Caco-2 (cell line): ENCODE data around the gene CXCR4. TPM values are rescaled to one million over a fixed set of nuclear protein-coding genes. Genes with fewer than 3 reads are reported as not detected.
A peak's percentile ranks its signal among the peaks of the same experiment; 100 is the strongest.

Source experiments
- BruUV-seq: library from RNA; stranded (reverse); fragments of 400-500 nt; replicated peaks from 2 replicates; lab custom pipeline; 2021; lab: Mats Ljungman, UMichigan
- CTCF ChIA-PET: fragments of 300-600 bp; sonication (Branson Sonifier 250); formaldehyde crosslinking; loops from one replicate; lab custom pipeline; 2022; ENCODE audit warnings: antibody characterized with exemption; lab: Charles Lee
- POLR2A ChIA-PET: fragments of 300-600 bp; sonication (Branson Sonifier 250); formaldehyde crosslinking; loops from one replicate; lab custom pipeline; 2022; ENCODE audit warnings: antibody characterized with exemption; lab: Charles Lee
- DNase-seq, 2 experiments: peaks; one replicate each; pipeline versions ENCODE4 v3.0.0 to v3.0.0-alpha.2; 2020 to 2022
- H3K27me3 ChIP-seq: replicated peaks from 2 replicates; pipeline ENCODE4 v1.6.0; 2011; ENCODE audit warnings: low read length; ENCODE audit not compliant: control insufficient read depth, insufficient read depth
- H3K36me3 ChIP-seq: 2 replicates; pipeline ENCODE4 v1.5.1; 2011; ENCODE audit warnings: low read length; ENCODE audit not compliant: control insufficient read depth, insufficient read depth
- H3K4me1 ChIP-seq: fragments of 250-450 bp; sonication (Bioruptor Pico); 2 replicates; pipeline ENCODE4 v1.5.1; 2020; ENCODE audit warnings: mild to moderate bottlenecking
- H3K4me3 ChIP-seq: 2 replicates; pipeline ENCODE4 v1.5.1; 2011; ENCODE audit warnings: low read depth, mild to moderate bottlenecking, control low read depth, low read length
- H3K9me3 ChIP-seq: fragments of 250-450 bp; sonication (Bioruptor Pico); 2 replicates; pipeline ENCODE4 v1.5.1; 2020; ENCODE audit warnings: mild to moderate bottlenecking, moderate library complexity
- H3K27ac Mint-ChIP-seq: one replicate; pipeline ENCODE4 v1.8.0; 2022; ENCODE audit warnings: mixed read lengths; ENCODE audit not compliant: unreplicated experiment
- H3K27me3 Mint-ChIP-seq: one replicate; pipeline ENCODE4 v1.8.0; 2022; ENCODE audit warnings: mixed read lengths; ENCODE audit not compliant: insufficient read depth, unreplicated experiment
- H3K36me3 Mint-ChIP-seq: one replicate; pipeline ENCODE4 v1.8.0; 2022; ENCODE audit warnings: mild to moderate bottlenecking, mixed read lengths; ENCODE audit not compliant: insufficient read depth, unreplicated experiment
- H3K4me1 Mint-ChIP-seq: one replicate; pipeline ENCODE4 v1.8.0; 2022; ENCODE audit warnings: low read depth, mixed read lengths; ENCODE audit not compliant: unreplicated experiment
- H3K4me3 Mint-ChIP-seq: one replicate; pipeline ENCODE4 v1.8.0; 2022; ENCODE audit warnings: mild to moderate bottlenecking, moderate library complexity, mixed read lengths; ENCODE audit not compliant: unreplicated experiment
- H3K9me3 Mint-ChIP-seq: one replicate; pipeline ENCODE4 v1.8.0; 2022; ENCODE audit warnings: mixed read lengths; ENCODE audit not compliant: unreplicated experiment
- intact Hi-C: fragments of 100-400 bp; cut with micrococcal nuclease; formaldehyde crosslinking; loops from one replicate; pipeline ENCODE4 v1.10.0; 2022; ENCODE audit not compliant: unreplicated experiment
- total RNA-seq: library from RNA; stranded (reverse); gene quantifications from 2 replicates; pipeline ENCODE4 v1.2.3, GENCODE V29; 2022
- TF ChIP-seq, protein P1 (sequence below), 2 experiments: fragments of 200-600 bp in 1 of 2; IDR thresholded peaks; 1 replicate in 1 of 2; 2 replicates in 1 of 2; pipeline versions ENCODE4 v1.5.1 to v1.8.0; 2011 to 2022; ENCODE audit warnings: antibody characterized with exemption in 1 of 2, control low read depth in 1 of 2, inconsistent platforms in 1 of 2, low read depth in 1 of 2, low read length in 1 of 2, mild to moderate bottlenecking in 1 of 2, moderate library complexity in 1 of 2; ENCODE audit not compliant: insufficient read depth in 1 of 2, severe bottlenecking in 1 of 2, unreplicated experiment in 1 of 2

CXCR4 gene
- total RNA-seq, 1 experiment from 2014 or later: 1.4 TPM

DNA sequence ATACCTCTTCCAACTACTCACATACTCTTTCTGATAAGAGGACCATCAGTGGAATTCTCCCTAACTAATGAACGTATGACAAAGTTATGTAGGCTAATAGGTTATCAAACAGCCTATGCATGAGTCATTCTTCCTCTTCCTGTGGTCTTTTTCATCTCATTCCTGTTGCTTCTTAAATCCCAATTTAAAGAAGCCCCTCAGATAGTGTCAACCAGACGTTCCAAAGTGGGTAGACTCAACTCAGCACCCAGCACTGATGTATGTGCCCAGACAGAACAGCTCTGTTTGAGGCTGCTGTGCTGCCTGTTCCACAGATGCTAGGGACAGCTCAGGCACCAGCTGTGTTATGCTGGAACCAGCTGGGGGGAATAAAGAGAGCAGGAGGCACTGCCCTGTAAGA, 52.6 kb downstream of the CXCR4 start:
- H3K4me1 ChIP-seq: peaks cover 19% of the 10 kb centered on the region
- Mint-ChIP-seq H3K9me3 (peaks cover 14% of the 10 kb centered on the region), H3K27ac (peak overlapping the region; percentile 28), H3K27me3 (no peaks in the 10 kb centered on the region), H3K4me3 (no peak overlapping the region), H3K4me1 (peaks cover 11% of the 10 kb centered on the region), H3K36me3 (no peaks in the 10 kb centered on the region)
- no peak for DNase-seq
- ChIA-PET POLR2A (no interaction called here), CTCF (no interaction called here)
- no peak overlapping the region for H3K4me3 ChIP-seq
- intact Hi-C loops: no loop called here
- TF ChIP-seq, protein P1, sequence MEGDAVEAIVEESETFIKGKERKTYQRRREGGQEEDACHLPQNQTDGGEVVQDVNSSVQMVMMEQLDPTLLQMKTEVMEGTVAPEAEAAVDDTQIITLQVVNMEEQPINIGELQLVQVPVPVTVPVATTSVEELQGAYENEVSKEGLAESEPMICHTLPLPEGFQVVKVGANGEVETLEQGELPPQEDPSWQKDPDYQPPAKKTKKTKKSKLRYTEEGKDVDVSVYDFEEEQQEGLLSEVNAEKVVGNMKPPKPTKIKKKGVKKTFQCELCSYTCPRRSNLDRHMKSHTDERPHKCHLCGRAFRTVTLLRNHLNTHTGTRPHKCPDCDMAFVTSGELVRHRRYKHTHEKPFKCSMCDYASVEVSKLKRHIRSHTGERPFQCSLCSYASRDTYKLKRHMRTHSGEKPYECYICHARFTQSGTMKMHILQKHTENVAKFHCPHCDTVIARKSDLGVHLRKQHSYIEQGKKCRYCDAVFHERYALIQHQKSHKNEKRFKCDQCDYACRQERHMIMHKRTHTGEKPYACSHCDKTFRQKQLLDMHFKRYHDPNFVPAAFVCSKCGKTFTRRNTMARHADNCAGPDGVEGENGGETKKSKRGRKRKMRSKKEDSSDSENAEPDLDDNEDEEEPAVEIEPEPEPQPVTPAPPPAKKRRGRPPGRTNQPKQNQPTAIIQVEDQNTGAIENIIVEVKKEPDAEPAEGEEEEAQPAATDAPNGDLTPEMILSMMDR (IDR thresholded peaks at IDR 0.05; ENCODE audit: insufficient read depth in 1 of 2, low read depth in 1 of 2, low read length in 1 of 2, severe bottlenecking in 1 of 2, unreplicated experiment in 1 of 2): no peak
- no peaks in the 10 kb centered on the region for H3K9me3 ChIP-seq
- no peaks in the 10 kb centered on the region for H3K27me3 ChIP-seq
- H3K36me3 ChIP-seq: no peaks in the 10 kb centered on the region
- BruUV-seq: no TSS peak

Other genes starting within 250 kb of the CXCR4 start
- gene MCM6, start 241.7 kb downstream of the CXCR4 start, total RNA-seq: 94.6 and 96.0 TPM in 2 replicates
- gene DARS1, start 132.5 kb downstream of the CXCR4 start, total RNA-seq: 90.9 and 94.9 TPM in 2 replicates